Kidney capillary endothelial cell (primary cell): ENCODE results near the gene NELFB.
"Not testable (repeated sequence)": the region's sequence is repeated elsewhere in the genome, so short reads cannot be mapped to it uniquely, and the experiment has no call there.

Experiments
- DNase-seq: peaks from one replicate; pipeline ENCODE4 v3.0.0-alpha.2; 2018; ENCODE audit warnings: low spot score

NELFB gene

DNA sequence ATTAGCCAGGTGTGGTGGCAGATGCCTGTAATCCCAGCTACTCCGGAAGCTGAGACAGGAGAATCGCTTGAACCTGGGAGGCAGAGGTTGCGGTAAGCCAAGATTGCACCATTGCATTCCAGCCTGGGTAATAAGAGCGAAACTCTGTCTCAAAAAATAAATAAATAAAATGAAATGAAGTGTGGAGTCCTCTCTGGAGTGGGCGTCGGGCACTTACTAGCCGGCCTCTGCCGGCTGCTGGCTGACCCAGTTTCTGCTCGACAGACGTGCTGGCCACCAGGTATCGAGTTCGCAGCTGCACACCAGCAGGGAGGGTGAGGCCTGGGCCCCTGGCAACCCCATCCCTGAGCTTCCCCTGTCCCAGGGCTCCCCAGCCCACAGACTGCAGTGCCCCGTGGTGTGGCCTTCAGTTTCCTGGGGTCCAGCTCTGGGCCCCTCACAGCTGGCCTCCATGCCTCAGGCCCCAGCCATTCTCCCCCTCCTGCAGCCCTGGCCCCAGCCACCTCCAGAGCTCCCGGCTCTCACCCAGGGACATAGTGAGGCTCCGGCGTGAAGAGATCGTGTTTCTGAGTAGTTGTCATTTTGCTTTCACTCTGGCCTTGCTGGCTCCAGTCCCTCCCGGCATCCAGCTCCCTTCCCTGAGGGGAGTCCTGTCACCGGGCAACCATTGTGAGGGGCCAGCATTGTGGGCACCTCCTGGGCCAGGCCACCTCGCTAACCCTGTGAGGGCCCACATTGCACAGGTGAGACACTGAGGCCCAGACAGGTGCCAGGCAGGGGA lies 7.8 kb upstream of the NELFB start:
- no peak for DNase-seq

DNA sequence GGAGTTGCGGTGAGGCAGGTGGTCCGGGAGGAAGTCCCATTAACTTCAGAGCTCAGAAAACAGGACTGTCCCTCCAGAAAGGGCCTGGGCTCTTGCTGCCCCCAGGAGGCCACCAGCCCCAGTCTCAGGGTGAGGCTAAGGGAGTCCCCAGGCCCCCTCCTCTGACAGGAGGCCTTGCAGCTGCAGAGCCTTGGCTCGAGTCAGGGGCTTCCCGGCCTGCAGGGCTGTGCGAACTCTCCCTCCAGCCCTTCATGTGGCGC lies 7.3 kb upstream of the NELFB start:
- DNase-seq, result no peak

DNA sequence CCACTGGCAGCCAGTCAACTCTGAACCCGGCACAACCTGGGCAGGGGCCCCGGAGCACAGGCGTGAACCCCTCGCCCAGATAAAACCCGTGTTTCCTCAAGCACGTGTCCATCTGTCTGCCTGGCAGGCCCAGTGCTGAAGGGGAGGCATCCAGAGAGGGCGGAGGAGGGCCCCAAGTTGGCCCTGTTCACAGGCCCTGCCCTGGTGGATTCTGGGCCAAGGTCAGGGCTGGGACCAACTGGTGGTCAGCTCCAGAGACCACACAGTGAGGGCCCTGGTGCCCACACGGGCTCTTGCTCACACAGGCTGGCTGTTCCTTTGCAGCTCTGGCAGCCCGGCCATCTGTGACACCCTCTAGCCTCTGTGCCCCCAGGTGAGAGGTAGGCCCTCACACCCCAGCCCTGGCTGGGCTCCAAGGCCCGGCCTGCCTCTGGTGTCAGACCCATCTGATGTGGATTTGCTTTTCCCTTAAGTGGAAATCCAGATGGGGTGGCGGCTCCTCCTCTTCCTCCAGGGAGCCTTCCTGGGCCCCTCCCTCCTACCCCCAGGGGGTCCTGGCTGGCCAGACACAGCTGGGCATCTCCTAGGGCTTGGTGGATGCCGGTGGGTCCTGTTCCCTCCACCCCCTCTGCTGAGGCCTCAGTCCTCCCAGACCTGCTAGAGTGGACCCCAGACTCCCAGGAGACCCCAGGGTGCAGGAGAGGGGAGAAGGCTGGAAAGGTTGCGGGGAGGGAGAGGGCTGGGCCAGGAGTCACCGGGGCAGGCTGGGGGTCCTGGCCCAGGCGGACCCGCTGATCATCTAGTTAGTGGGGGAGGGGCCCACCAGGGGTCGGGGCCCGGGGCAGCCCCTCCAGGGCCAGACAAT lies 4.6 kb upstream of the NELFB start:
- no peak for DNase-seq

DNA sequence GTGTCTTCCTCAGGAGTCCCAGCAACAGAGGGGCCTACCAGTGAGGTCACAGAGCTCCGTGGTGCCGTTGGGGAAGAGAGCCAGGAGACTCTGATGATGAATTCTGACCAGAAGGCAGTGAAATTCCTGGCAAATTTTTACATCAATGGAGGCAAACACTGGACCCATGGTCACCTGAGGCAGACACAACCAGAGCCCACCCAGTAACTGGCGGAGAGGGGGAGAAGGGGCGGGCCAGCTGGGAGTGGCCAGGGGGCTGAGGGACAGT lies 4.0 kb upstream of the NELFB start, which contains the start of gene STPG3:
STPG3 (plus strand) TSS at position 93 of the 268 bp plus-strand sequence; CDS start at position 94, 1 bp downstream.
- no peak for DNase-seq

DNA sequence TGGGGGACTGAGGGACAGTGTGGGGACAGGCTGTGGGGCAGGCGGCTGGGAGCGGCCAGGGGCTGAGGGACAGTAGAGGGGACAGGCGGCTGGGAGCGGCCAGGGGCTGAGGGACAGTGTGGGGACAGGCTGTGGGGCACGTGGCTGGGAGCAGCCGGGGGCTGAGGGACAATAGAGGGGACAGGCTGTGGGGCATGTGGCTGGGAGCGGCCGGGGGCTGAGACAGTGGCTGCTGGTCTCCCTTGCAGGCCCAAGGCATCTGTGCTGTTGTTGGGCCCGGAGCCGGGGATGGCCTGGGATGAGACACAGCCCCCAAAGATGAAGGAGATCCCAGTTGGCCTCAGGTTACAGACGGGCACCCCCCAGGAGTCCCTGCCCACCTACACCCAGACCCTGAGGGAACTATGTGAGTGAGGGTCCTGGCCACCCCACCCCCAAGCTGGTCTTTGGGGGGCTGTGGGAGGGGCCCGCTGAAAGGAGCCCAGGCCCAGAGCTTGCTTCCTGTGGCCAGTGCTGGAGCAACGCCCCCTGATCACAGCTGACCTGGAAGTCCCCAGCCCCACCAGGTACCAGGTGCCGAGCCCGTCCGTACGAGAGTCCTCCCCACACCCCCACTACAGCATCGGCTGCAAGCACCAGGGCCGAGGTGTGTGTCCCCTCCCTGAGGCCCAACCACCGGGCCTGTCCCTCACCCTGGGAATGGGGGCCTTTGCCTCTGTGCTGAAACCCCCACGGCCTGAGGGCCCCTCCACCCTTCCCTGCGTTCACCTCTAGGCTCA lies 3.4 kb upstream of the NELFB start:
- DNase-seq, result no peak

DNA sequence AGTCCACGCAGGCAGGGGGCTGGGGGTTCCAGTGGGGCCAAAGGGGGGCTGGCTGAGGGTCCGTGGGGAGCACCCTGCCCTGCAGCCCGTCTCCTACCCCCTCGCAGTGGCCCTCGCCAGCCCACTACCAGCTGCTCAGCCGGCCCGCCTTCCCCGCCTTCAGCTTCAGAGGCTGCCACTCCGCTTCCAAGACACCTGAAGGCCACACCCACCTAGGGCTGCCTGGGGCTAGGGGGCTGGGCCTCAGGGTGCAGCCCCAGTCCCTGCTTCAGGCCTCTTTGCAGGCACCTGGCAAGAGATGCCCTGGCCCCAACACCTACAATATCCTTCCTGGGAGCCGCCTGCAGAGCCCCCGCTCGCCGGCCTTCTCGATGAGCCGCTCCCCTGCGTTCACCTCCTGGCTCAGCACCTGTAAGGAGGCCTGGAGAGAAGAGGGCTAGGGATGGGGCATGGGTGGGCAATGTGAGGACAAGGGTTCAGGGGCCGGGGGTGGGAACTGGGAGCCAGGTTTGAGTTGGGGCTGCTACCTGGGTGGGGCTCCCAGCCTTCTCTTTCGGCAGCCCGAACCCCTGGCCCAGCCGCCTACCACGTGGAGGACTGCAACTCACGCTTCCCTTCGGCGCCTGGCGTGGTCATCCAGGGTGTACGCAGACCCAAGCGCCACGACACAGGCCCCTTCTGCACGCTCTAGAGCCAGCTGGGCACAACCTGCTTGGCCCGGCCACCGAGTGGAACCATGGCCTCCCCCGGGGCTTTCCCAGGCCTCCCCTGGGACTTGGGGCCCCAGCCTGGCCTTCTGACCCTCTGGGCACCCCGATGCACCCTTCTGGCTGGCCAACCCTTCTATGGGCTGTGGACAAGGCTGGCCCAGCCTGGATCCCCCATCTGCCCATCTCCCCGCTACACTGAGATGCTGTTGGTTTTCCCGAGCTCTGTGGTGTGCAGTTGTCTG lies 2.3 kb upstream of the NELFB start:
- no peak for DNase-seq

DNA sequence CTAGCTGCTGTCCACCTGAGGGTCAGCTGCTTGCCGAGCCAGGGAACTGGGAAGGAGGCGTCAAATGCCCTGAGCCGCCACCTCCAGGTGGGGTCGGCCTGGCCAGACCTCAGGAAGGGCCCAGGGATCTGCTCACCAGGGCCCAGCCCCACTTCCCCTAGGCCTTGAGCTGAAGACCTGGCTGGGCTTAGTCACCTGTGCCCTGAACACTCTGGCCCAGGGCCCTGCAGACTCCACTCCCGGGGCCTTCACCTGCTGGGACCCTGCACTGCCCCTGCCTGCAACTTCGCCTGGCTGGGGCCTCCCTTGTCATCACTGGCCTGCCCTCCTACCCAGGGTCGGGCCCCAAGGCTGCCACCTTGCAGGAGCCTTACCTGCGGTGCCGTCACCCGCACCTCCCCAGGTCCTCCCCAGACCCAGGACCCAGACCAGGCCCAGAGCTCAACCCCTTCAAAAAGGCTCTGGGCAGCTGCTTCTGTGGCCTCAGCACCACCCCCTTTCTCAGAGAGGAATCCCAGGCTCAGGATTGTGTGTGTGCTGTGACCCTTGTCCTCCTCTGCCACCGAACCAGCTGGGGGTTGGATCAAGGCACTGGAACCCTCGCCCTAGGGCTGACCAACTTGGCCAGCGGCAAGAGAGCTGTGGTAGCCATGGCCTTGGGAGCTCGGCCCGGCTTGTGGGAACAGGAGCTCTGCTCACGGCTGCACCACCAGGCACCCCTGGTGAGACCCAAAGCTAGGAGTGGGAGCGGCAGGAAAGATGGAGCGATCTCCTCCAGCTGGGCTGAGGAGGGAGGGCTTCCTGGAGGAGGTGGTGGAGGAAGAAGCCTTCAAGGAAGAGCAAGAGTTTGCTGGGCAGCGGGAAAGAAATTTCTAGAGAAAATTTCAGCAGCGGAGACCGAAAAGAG lies 1.2 kb upstream of the NELFB start:
- no peak for DNase-seq

DNA sequence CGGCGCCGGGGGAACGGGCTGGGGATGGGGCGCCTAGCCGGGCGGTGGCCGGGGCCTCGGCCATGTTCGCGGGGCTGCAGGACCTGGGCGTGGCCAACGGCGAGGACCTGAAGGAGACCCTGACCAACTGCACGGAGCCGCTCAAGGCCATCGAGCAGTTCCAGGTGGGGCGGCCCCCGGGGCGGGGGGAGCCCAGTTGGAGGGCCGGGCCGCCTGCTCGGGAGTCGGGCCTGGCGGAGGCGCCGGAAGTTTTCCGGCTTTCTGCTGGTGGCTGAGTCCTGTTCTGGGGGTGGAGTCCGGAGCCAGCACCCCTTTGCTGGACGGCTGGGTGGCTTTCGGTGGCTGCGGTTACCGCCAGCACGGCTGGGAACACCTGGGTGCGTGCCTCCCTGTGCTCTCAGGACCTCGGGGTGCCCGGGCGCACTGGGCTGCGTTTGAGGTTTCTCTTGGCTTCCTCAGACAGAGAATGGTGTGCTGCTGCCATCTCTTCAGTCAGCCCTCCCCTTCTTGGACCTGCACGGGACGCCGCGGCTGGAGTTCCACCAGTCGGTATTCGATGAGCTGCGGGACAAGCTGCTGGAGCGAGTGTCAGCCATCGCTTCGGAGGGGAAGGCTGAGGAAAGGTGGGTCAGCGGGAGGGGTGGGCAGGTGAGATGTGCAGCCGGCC lies 454 bp downstream of the NELFB start:
- no peak for DNase-seq

DNA sequence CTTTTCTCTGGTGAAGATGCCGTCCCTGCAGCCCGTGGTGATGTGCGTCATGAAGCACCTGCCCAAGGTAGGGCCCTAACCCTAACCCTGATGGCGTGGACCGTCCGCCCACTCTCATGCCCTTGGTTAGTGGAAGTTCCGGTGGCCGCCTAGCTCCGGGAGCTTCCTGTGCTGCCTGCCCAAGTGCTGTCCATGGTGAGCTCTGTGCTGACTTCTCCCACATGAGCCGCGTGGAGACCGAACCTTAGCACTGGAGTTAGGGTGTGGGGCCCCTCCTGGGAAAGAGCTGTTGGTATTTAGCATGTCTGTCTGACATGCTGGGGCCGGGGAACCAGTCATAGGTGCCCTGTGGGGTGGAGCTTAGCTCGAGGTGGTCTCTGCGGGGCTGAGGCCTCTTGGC lies 1.2 kb downstream of the NELFB start:
- DNase-seq, result no peak

DNA sequence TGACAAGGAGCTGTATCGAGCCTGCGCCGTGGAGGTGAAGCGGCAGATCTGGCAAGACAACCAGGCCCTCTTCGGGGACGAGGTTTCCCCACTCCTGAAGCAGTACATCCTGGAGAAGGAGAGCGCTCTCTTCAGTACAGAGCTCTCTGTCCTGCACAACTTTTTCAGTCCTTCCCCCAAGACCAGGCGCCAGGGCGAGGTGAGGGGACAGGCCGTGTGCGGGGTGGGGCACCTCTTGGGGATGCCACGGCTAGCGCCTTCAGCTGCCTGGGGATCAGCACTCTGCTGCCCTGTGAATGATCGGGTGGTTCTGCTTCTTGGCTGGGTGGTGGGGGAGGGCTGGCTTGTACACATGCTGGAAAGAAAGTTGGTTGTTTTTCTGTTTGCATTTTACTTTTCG lies 1.7 kb downstream of the NELFB start:
- no peak for DNase-seq

DNA sequence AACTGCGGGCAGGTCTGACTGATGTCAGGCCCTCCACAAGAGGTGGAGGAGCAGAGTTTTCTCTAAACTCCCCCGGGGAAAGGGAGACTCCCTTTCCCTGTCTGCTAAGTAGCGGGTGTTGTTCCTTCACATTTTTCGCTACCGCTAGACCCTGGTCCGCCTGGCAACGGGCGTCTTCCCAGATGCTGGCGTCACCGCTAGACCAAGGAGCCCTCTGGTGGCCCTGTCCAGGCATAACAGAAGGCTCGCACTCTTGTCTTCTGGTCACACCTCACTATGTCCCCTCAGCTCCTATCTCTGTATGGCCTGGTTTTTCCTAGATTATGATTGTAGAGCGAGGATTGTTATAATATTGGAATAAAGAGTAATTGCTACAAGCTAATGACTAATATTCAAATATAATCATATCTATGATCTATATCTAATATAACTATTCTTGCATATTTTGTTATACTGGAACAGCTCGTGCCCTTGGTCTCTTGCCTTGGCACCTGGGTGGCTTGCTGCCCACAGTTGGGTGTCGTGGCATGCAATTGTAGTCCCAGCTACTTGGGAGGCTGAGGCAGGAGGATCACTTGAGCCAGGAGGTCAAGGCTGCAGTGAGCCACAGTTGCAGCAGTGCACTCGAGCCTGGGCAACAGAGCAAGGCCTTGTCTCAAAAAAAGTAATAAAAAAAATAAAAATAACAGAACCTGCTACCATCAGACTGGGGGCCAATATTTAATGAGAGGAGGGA lies 7.2 kb downstream of the NELFB start:
- not testable (repeated sequence) for DNase-seq

DNA sequence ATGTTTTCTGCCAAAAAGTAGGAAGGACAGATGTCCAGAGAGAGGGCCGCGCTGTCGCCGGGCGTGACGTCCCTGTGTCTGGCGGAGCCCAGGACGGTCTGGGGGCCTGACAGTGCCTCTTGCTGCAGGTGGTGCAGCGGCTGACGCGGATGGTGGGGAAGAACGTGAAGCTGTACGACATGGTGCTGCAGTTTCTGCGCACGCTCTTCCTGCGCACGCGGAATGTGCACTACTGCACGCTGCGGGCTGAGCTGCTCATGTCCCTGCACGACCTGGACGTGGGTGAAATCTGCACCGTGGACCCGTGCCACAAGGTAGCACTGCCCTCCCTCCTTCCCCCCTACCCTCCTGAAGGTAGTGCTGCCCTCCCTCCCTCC lies 7.8 kb downstream of the NELFB start:
- DNase-seq, result no peak

DNA sequence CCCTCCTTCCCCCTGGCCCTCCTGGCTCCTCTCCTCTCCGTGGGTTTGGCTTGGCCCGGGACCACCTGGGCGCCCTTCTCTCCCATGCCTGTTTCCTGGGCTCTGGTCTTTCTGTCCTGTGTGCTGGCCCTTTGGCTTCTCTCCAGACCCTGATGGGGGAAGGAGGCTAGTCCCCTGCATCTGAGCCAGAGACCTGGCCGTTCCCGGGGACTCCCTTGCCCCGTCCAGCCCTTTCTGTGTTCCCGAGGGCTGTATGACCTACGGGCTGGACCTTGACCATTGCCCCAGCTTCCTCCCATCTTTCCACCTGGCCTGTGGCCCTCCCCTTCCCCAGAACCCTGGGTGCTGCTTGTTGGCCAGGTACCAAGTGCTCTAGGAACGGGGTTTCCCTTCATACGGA lies 8.4 kb downstream of the NELFB start:
- no peak for DNase-seq

DNA sequence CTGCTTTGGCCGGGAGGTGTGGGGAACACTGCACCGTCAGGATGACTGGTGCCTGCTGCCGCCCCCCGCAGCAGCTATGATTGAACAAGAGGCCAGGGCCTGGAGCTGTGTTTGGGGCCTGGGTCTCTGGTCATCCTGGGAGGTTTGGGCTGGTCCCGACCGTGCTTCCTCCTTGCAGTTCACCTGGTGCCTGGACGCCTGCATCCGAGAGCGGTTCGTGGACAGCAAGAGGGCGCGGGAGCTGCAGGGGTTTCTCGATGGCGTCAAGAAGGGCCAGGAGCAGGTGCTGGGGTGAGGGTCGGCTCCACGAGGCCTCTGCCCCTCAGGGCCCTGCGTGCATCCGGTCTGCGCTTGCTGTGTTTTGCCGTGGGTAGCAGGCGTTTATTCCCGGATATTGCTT lies 8.9 kb downstream of the NELFB start:
- DNase-seq, result no peak

DNA sequence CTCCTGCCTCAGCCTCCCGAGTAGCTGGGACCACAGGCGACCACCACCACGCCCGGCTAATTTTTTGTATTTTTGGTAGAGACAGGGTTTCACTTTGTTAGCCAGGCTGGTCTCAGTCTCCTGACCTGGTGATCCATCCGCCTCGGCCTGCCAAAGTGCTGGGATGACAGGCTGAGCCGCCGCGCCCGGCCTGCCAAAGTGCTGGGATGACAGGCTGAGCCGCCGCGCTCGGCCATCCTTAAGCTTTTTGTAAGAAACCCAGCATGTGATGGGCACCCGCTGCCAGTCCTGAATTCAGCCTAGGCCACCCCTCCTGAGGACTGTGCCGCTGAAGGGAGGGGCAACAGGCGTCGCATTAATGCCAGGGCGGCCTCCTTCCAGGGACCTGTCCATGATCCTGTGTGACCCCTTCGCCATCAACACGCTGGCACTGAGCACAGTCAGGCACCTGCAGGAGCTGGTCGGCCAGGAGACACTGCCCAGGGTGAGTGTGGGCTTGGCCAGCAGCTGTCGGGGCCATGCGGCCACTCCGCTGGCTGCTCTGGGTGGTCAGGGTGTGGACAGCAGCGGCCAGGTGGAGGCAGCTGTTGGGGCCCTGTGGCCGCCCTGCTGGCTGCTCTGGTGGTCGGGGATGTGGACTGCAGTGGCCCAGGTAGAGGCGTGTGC lies 10.5 kb downstream of the NELFB start:
- no peak for DNase-seq

DNA sequence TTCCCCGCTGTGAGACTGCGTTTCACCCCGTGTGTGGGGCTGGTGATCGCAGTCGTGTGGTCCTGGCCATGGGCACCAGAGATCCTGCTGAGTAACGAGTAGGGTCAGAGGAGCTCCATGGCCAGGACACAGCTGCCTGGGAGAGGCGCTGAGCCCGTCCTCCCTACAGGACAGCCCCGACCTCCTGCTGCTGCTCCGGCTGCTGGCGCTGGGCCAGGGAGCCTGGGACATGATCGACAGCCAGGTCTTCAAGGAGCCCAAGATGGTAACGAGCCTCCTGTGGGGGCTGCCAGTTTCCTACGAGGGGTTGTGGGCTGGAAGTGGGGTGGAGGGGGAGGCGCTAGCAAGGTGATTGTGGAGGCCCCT lies 11.0 kb downstream of the NELFB start:
- DNase-seq, result no peak

DNA sequence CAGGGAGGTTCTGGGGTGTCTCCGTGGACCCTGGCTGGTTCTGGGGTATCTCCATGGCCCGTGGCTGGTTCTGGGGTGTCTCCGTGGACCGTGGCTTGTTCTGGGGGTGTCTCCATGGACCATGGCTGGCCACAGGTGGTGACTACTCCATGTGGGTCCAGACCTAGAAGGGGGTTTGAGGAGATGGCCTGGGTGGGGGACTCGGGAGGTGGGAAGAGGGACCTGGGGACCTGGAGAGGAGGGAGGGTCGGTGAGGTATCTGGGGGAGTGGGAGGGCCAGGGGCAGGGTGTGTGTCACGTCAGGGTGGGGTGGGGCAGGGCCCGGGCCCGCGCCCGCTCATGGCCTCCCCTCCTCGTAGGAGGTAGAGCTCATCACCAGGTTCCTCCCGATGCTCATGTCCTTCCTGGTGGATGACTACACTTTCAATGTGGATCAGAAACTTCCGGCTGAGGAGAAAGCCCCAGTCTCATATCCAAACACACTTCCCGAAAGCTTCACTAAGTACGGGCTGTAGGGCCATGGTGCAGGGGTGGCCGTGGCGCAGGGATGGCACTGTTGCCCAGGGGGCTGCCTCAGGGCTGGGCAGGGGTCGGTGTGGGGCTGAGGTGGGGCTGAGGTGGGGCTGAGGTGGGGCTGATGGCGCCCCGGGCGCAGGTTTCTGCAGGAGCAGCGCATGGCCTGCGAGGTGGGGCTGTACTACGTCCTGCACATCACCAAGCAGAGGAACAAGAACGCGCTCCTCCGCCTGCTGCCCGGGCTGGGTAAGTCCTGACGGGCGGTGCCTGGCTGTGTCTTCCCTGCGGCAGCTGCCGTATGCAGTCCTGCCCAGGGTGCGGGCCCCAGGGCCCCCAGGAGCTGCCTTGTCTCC lies 11.7 kb downstream of the NELFB start:
- no peak for DNase-seq

DNA sequence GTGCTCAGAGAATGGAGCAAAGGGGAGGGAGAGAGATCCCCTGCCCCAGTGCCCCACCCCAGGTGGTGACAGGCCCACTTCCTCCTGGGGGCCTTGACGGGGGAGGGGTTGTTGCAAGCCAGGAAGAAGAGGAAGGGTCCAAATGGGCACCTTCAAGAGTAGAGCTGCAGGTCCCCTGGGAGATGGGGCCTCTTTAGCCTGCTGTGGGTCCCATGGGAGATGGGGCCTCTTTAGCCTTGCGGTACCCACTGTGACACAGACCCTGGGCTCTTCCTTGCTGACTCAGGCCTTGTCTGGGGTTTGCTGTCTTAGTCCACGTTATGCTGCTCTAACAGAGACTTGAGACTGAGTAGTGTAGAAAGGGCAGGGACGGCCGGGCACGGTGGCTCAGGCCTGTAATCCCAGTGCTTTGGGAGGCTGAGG lies 12.8 kb downstream of the NELFB start:
- DNase-seq, result no peak
